Keratinocyte (primary cell): ENCODE data around the gene ITPA. TPM values are rescaled to one million over a fixed set of nuclear protein-coding genes. Genes with fewer than 3 reads are reported as not detected.

ENCODE experiments used
- DNase-seq: peaks from one replicate; pipeline ENCODE4 v3.0.0-alpha.2; 2011; ENCODE audit warnings: low read depth, missing footprints, low spot score
- FAIRE-seq: peaks from 2 replicates; lab custom pipeline; 2011; peaks lifted over from hg19 to GRCh38; lab: Jason Lieb, UNC
- H2AFZ ChIP-seq: 2 replicates; pipeline ENCODE4 v1.6.0; 2012; ENCODE audit warnings: low read length, control low read depth, inconsistent platforms; ENCODE audit not compliant: control insufficient read depth
- H3K27ac ChIP-seq: 2 replicates; pipeline ENCODE4 v1.5.1; 2011; ENCODE audit warnings: low read length; ENCODE audit not compliant: control insufficient read depth, insufficient read depth
- H3K27me3 ChIP-seq: 3 replicates; pipeline ENCODE4 v1.6.0; 2011; ENCODE audit warnings: low read length; ENCODE audit not compliant: control insufficient read depth, insufficient read depth; ENCODE audit errors: extremely low read depth
- H3K36me3 ChIP-seq, 2 experiments: 2 replicates in 1 of 2; 3 replicates in 1 of 2; pipeline ENCODE4 v1.5.1; 2011; ENCODE audit warnings: low read length in 2 of 2, mild to moderate bottlenecking in 1 of 2; ENCODE audit not compliant: control insufficient read depth in 2 of 2, insufficient read depth in 2 of 2; ENCODE audit errors: extremely low read depth in 1 of 2
- H3K4me1 ChIP-seq: 3 replicates; pipeline ENCODE4 v1.5.1; 2011; ENCODE audit warnings: low read length; ENCODE audit not compliant: control insufficient read depth, insufficient read depth; ENCODE audit errors: extremely low read depth
- H3K4me2 ChIP-seq: 3 replicates; pipeline ENCODE4 v1.6.0; 2011; ENCODE audit warnings: low read depth, low read length; ENCODE audit not compliant: control insufficient read depth, insufficient read depth; ENCODE audit errors: extremely low read depth
- H3K4me3 ChIP-seq, 3 experiments: fragments of 200-600 bp in 1 of 3; sonication (generic) in 1 of 3; 2 replicates in 2 of 3; 3 replicates in 1 of 3; pipeline ENCODE4 v1.5.1; 2011 to 2016; ENCODE audit warnings: low read length in 3 of 3, mild to moderate bottlenecking in 3 of 3, control low read depth in 2 of 3, inconsistent platforms in 1 of 3, low read depth in 1 of 3, mixed read lengths in 1 of 3, mixed run types in 1 of 3, moderate library complexity in 1 of 3; ENCODE audit not compliant: control insufficient read depth in 2 of 3, insufficient read depth in 2 of 3; ENCODE audit errors: extremely low read depth in 1 of 3
- H3K79me2 ChIP-seq: 2 replicates; pipeline ENCODE4 v1.6.0; 2012; ENCODE audit warnings: low read length; ENCODE audit not compliant: control insufficient read depth, insufficient read depth
- H3K9ac ChIP-seq: 3 replicates; pipeline ENCODE4 v1.6.0; 2011; ENCODE audit warnings: low read length; ENCODE audit not compliant: control insufficient read depth, insufficient read depth; ENCODE audit errors: extremely low read depth
- H3K9me1 ChIP-seq: 3 replicates; pipeline ENCODE4 v1.6.0; 2011; ENCODE audit warnings: low read length; ENCODE audit not compliant: control insufficient read depth, insufficient read depth; ENCODE audit errors: extremely low read depth
- H3K9me3 ChIP-seq: 2 replicates; pipeline ENCODE4 v1.5.1; 2012; ENCODE audit warnings: low read depth, low read length; ENCODE audit not compliant: control insufficient read depth
- H4K20me1 ChIP-seq: 3 replicates; pipeline ENCODE4 v1.6.0; 2011; ENCODE audit warnings: low read length; ENCODE audit not compliant: control insufficient read depth, insufficient read depth; ENCODE audit errors: extremely low read depth
- EZH2 ChIP-seq: IDR thresholded peaks from one replicate; pipeline ENCODE4 v1.6.1; 2012; ENCODE audit warnings: inconsistent platforms, mild to moderate bottlenecking, low read length, moderate library complexity
- dilution Hi-C: fragments of 300-500 bp; cut with MboI; formaldehyde crosslinking; loops from one replicate; pipeline ENCODE4 v1.7.0; 2020; ENCODE audit warnings: low sequenced_read_pairs; ENCODE audit not compliant: extremely low pct_ligation_motif_present
- polyA plus RNA-seq, 5 experiments: library from polyadenylated mRNA; depleted of rRNA in 3 of 5; stranded (reverse) in 3 of 5; stranded (forward) in 1 of 5; unstranded in 1 of 5; fragments of >200 nt; gene quantifications; 1 replicate in 1 of 5; 2 replicates in 3 of 5; 3 replicates in 1 of 5; pipeline versions ENCODE4 v1.2.1 to v1.2.3, GENCODE V29; 2011 to 2012; ENCODE audit warnings: missing spikeins in 2 of 5, low read depth in 1 of 5, low replicate concordance in 1 of 5
- TF ChIP-seq, protein P1 (sequence below), 3 experiments: IDR thresholded peaks in 1 of 3; conservative IDR thresholded peaks in 1 of 3; optimal IDR thresholded peaks in 1 of 3; 2 replicates in 2 of 3; 3 replicates in 1 of 3; pipeline versions ENCODE3 to v1.5.1; 2011; ENCODE audit warnings: low read length in 3 of 3, mild to moderate bottlenecking in 3 of 3, moderate library complexity in 2 of 3, control low read depth in 1 of 3, inconsistent platforms in 1 of 3; ENCODE audit not compliant: insufficient read depth in 2 of 3; ENCODE audit errors: extremely low read depth in 1 of 3

Gene ITPA
- polyA plus RNA-seq, 1 donor (not counting 4 experiments of a cell fraction or from before 2014, with no cell fraction given): 40.5 TPM

DNA sequence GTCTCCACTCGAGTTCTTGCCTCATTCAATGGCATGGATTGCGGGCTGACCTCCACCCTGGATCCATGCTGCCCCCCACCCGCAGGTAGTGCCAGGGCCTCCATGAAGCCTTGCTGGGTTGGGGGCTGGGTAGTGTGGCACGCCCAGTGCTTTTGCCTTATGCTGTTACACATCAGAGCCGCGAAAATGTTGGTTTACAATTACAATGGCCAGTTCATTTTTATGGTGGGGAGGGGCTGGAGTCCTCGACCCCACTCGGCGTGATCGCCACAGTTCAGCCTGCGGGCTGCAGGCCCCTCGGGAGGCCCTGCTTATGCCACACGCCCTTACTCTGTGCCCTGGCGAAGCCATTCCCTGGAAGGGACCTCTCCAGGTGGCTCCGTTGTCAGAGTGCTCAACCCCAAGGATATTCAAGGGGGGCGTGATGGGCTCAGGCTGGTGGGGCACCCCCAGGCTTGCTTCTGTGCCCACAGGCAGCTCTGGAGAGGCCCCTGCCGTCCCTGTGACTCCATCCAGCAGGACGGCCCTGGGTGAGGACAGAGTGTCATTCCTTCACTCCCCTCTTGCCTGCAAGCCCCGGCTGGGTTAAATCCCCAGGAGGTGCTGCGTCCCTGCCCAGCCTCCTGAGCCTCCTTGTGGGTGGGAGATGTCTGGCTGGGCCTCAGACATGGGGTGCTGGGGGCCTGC, 14.8 kb downstream of the ITPA start:
- Histone ChIP-seq H4K20me1 (no peaks in the 10 kb centered on the region), H3K27me3 (no peaks in the 10 kb centered on the region), H3K4me3 (no peak overlapping the region), H3K27ac (no peak overlapping the region), H3K79me2 (no peaks in the 10 kb centered on the region), H3K9ac (no peak overlapping the region), H3K4me2 (no peak overlapping the region), H3K9me3 (no peaks in the 10 kb centered on the region), H3K4me1 (peaks cover 13% of the 10 kb centered on the region), H3K36me3 (peaks cover 21 to 22% of the 10 kb centered on the region in 2 experiments), H2AFZ (no peak overlapping the region), H3K9me1 (no peaks in the 10 kb centered on the region)
- TF ChIP-seq EZH2: no peak
- TF ChIP-seq, protein P1, sequence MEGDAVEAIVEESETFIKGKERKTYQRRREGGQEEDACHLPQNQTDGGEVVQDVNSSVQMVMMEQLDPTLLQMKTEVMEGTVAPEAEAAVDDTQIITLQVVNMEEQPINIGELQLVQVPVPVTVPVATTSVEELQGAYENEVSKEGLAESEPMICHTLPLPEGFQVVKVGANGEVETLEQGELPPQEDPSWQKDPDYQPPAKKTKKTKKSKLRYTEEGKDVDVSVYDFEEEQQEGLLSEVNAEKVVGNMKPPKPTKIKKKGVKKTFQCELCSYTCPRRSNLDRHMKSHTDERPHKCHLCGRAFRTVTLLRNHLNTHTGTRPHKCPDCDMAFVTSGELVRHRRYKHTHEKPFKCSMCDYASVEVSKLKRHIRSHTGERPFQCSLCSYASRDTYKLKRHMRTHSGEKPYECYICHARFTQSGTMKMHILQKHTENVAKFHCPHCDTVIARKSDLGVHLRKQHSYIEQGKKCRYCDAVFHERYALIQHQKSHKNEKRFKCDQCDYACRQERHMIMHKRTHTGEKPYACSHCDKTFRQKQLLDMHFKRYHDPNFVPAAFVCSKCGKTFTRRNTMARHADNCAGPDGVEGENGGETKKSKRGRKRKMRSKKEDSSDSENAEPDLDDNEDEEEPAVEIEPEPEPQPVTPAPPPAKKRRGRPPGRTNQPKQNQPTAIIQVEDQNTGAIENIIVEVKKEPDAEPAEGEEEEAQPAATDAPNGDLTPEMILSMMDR (optimal IDR thresholded peaks at IDR 0.05 in 1 of 3, IDR thresholded peaks at IDR 0.05 in 1 of 3, conservative IDR thresholded peaks at IDR 0.05 in 1 of 3; ENCODE audit: extremely low read depth in 1 of 3, insufficient read depth in 2 of 3, low read length in 3 of 3): no peak
- DNase-seq (no peak), FAIRE-seq (no peak)
- dilution Hi-C loops: no loop called here

- Histone ChIP-seq H3K27ac (no peak overlapping the region), H3K9ac (no peak overlapping the region), H3K4me1 (peaks cover 13% of the 10 kb centered on the region), H3K9me3 (no peaks in the 10 kb centered on the region), H3K27me3 (no peaks in the 10 kb centered on the region), H2AFZ (no peak overlapping the region), H3K4me2 (no peak overlapping the region), H3K36me3 (peaks cover 19 to 24% of the 10 kb centered on the region in 2 experiments), H3K4me3 (no peak overlapping the region), H3K79me2 (no peaks in the 10 kb centered on the region), H3K9me1 (no peaks in the 10 kb centered on the region), H4K20me1 (no peaks in the 10 kb centered on the region)
- no peak for FAIRE-seq
- DNase-seq: no peak
- TF ChIP-seq, protein P1 (optimal IDR thresholded peaks at IDR 0.05 in 1 of 3, IDR thresholded peaks at IDR 0.05 in 1 of 3, conservative IDR thresholded peaks at IDR 0.05 in 1 of 3; ENCODE audit: extremely low read depth in 1 of 3, insufficient read depth in 2 of 3, low read length in 3 of 3): no peak
- dilution Hi-C loops: no loop called here
These were observed 15.6 kb downstream of the ITPA start for GRCh38 chr20:3224681-3225421.
